Mesodermal cell (in vitro differentiated cells): Measurements from ENCODE around the gene COPB2. TPM values are rescaled to one million over a fixed set of nuclear protein-coding genes. Genes with fewer than 3 reads are reported as not detected.
A peak's percentile ranks its signal among the peaks of the same experiment; 100 is the strongest.

ENCODE experiments used
- H3K27ac ChIP-seq: 2 replicates; pipeline ENCODE4 v1.7.0; 2013; ENCODE audit warnings: mild to moderate bottlenecking, low read depth, low read length, moderate library complexity; ENCODE audit not compliant: severe bottlenecking
- H3K36me3 ChIP-seq: 2 replicates; pipeline ENCODE4 v1.7.1; 2013; ENCODE audit warnings: mild to moderate bottlenecking, low read length, moderate library complexity; ENCODE audit not compliant: control insufficient read depth, insufficient read depth
- H3K4me1 ChIP-seq: one replicate; pipeline ENCODE4 v1.7.1; 2013; ENCODE audit warnings: mild to moderate bottlenecking, low read length; ENCODE audit not compliant: insufficient read depth, control insufficient read depth, poor library complexity, severe bottlenecking
- H3K4me3 ChIP-seq: 2 replicates; pipeline ENCODE4 v1.7.0; 2013; ENCODE audit warnings: low read length, control low read depth, mild to moderate bottlenecking; ENCODE audit not compliant: insufficient read depth, poor library complexity, severe bottlenecking; ENCODE audit errors: extremely low read depth
- H3K9me3 ChIP-seq: 2 replicates; pipeline ENCODE4 v1.7.1; 2013; ENCODE audit warnings: mild to moderate bottlenecking, low read length, moderate library complexity; ENCODE audit not compliant: control insufficient read depth
- WGBS, 2 experiments: methylation state at CpG; one replicate each; pipeline ENCODE4 v1.1.5; 2013; ENCODE audit warnings: missing lambda C conversion rate in 2 of 2; ENCODE audit not compliant: insufficient coverage in 2 of 2; 5-methylcytosine and 5-hydroxymethylcytosine counted together
- polyA plus RNA-seq, 2 experiments: library from polyadenylated mRNA; stranded (reverse); fragments of 50-300 nt; gene quantifications; one replicate each; pipeline ENCODE4 v1.2.3, GENCODE V29; 2013

COPB2 gene
- 231 TPM for polyA plus RNA-seq (2013, experiment 1 of 2)
- polyA plus RNA-seq (2013, experiment 2 of 2): 218 TPM

DNA sequence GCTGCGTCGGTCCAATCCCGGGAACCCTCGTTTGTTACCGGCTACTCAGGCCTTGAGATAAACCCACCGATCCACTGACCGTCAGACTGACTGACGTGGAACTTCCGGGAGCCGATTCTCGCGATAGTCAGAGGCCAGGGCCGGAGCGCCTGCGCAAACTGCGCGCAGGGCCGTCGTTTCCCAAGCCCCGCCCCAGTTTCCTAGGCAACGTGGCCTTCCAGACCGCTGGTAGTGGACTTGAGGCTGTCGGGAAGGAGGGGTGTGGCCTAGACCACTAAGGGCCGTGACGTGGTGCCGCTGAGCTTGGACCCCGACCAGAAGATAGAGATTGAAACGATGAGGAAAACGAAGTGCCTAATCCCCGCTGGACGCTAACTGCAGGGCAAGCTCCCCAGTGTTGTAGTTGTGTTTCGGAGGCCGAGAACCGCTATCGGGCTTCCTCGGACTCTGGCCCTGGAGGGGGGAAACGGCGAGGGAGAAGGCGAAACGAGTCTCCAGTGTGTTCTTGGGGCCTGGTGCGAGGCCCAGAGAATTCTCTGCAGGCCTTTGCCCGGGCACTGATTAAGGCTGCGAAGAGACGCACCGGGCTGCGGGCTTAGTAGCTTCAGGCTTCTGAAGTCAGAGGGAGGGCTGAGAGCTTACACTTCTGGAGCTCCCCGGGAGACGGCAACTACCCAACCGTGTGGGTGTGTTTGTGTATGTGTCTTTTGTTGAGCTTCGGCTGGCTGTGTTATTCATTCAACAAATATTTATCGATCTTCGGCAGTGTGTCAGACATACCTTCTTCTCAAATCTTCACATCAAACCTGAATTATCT, at the start of gene COPB2:
Gene COPB2, minus strand, starts transcription at position 96 of the 817 bp plus-strand sequence. CDS start 97 bp downstream, outside the sequence.
- H3K9me3 ChIP-seq: no peaks in the 10 kb centered on the region
- H3K36me3 ChIP-seq: peaks cover 8% of the 10 kb centered on the region
- H3K4me1 ChIP-seq: peaks cover 3% of the 10 kb centered on the region
- WGBS, 2 experiments: 0% methylated on average over 36 to 44 of the region's 52 CpGs
- H3K27ac ChIP-seq: peak within 1 kb of the TSS; percentile 99
- H3K4me3 ChIP-seq: peak within 1 kb of the TSS; percentile 91

DNA sequence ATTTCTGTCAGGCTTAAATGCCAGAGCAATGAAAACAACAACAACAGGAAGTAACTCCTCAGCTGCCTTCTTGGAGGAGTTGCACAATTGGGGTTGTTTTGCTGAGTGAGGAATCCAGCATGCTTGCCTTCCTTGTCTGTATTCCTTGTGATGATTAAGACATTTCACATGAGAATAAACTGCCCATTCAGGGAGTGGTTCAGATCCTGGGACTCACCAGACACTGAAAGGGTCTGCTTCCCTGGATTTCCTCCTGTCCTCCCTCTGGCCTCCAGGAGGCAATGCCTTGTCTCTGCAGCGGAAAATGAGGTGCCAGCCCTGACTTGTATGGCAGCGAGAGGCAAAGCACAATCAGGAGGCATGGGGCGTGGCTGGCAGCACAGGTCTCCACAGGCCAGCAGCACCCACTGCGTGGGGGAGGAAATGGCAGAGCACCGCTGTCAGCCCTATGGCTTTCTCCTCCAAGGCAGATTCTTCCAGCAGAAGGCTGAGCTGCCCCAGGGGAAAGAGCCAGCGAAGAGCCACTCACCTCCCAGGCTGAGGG, 45.4 kb upstream of the COPB2 start:
- Histone ChIP-seq H3K4me3 (no peak overlapping the region), H3K27ac (peak overlapping the region; percentile 50), H3K4me1 (peaks cover 7% of the 10 kb centered on the region), H3K9me3 (no peaks in the 10 kb centered on the region), H3K36me3 (no peaks in the 10 kb centered on the region)
- WGBS, 2 experiments: 86 to 92% methylated on average over 5 to 6 of the region's 6 CpGs

DNA sequence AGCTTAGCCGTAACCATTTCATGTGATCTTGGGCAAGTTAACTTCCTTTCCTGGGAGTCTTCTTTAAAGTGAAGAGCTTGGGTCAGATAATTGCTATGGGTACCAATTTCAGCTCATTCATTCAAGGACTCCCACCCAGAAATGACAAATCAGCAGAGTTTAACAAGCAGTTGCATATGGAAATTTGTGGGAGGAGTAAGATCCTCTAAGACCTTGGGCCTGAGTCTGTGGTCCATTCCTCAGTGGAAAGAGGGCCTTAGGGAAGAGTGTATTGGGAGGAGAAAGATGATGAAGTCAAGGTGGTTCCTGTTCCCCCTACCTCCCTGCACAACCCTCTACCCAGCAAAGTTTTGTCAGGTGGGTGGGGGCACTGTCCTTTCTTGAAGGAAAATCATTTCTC, 44.8 kb upstream of the COPB2 start:
- H3K9me3 ChIP-seq: no peaks in the 10 kb centered on the region
- peaks cover 7% of the 10 kb centered on the region for H3K4me1 ChIP-seq
- H3K36me3 ChIP-seq: no peaks in the 10 kb centered on the region
- 80% methylated on average over 1 of the region's 1 CpG; no CpG with 5 or more reads in 1 of the 2 experiments for WGBS, 2 experiments
- no peak overlapping the region for H3K4me3 ChIP-seq
- H3K27ac ChIP-seq: no peak overlapping the region

DNA sequence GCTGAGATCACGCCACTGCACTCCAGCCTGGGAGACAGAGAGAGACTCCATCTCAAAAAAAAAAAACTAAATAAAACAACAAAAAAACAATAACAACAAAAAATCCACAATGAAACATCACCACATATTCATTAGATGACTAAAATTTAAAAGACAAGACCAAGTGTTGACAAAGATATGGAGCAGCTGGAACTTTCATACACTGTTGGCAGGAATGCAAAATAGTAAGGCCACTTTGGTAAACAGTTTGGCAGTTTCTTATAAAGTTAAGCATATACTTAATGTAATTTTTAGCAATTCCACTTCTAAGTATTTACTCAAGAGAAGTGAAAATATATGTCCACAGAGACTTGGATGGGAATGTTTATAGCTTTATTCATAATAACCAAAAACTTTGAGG, 43.6 kb upstream of the COPB2 start:
- no peaks in the 10 kb centered on the region for H3K36me3 ChIP-seq
- no peaks in the 10 kb centered on the region for H3K9me3 ChIP-seq
- H3K4me3 ChIP-seq: no peak overlapping the region
- no peak overlapping the region for H3K27ac ChIP-seq
- H3K4me1 ChIP-seq: peaks cover 7% of the 10 kb centered on the region
- WGBS, 2 experiments: no CpG with 5 or more reads among the region's 1 CpG

DNA sequence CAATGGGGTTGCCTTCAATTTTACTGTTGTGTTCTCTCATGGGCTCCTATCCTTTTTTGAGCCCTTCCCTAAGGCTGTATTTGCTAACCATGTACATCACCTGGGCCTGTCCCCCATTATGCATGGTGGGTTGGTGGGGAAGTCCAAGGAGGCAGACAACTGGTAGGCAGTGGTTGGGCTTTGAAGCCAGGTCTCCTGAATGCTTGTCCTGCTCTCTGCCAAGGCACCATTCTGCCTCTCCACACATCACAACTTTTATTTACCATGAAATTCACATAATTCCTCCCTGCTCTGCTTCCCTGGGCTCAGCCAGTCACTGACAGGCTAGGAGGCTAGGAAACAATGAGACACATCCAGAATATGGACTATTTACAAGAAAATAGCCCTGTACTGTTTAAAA, 41.0 kb upstream of the COPB2 start:
- Histone ChIP-seq H3K4me3 (no peak overlapping the region), H3K27ac (no peak overlapping the region), H3K4me1 (peaks cover 7% of the 10 kb centered on the region), H3K36me3 (no peaks in the 10 kb centered on the region), H3K9me3 (no peaks in the 10 kb centered on the region)

DNA sequence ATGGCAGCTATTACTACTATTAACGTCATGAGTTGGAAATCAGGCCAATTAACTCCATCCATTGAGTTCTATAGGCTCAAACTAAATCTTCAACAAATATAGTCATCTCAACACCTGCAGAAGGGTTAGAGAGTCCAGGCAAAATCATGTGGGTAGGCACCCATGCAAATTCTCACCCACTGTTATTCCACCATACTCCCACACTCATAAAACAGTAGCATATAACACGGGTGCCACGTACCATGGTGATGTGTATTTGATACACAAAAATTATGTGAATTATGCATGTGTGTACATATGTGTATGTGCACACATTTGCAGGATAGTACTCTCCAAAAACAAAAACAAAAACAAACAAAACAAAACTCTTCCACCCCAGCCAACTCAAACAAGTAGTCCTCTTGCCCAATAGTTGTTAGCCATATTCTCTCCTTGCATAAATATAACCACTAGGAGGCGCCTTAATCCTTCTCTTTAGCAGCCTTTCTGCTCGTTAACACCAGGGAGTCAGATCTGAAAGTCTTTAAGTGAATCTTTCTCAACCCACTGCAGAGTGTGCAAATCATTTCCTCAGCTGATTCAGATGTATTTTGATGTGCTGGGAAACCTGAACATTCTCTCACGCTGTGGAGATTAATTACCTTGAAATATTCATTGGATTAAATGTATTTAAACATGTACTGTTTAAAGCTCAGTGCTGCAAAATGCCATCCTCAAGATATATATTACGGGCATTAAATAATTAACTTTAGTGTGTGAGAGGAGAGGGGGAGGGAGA, 38.0 kb upstream of the COPB2 start:
- H3K36me3 ChIP-seq: no peaks in the 10 kb centered on the region
- H3K9me3 ChIP-seq: no peaks in the 10 kb centered on the region
- no peaks in the 10 kb centered on the region for H3K4me1 ChIP-seq
- H3K4me3 ChIP-seq: no peak overlapping the region
- WGBS, 2 experiments: 33 to 100% methylated on average over 1 to 3 of the region's 7 CpGs
- no peak overlapping the region for H3K27ac ChIP-seq

DNA sequence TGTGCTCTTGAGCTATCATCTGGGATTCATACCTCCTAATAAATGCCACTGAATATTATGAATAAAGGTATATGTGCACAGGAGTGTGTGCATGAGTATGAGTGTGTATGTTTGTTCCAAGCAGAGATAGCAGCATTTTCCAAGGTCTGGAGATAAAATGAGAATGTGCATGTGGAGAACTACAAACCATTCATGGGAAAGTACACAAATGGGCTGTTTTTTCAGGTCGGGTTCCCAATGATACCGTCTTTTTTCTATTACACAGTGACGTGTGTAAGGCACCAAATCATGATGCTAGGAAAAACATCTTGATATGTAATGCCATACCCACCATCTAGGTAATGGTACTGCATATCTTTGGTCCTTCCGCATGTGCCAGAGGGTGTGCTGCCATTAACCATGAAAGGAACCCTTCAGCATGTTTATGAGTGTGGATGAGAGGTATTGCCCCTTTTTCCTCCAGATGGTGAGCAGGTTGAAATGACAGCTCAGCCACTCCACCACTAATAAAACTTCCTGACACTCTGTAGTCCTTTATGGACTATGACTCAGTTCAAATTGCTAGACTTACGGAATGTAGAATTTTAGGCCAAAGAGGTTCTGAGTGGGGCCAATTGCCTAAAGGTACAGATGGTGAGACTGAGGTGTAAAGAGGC, 36.4 kb upstream of the COPB2 start:
- Histone ChIP-seq H3K4me1 (no peaks in the 10 kb centered on the region), H3K4me3 (no peak overlapping the region), H3K27ac (no peak overlapping the region), H3K36me3 (no peaks in the 10 kb centered on the region), H3K9me3 (no peaks in the 10 kb centered on the region)
- 77 to 80% methylated on average over 4 of the region's 5 CpGs for WGBS, 2 experiments

DNA sequence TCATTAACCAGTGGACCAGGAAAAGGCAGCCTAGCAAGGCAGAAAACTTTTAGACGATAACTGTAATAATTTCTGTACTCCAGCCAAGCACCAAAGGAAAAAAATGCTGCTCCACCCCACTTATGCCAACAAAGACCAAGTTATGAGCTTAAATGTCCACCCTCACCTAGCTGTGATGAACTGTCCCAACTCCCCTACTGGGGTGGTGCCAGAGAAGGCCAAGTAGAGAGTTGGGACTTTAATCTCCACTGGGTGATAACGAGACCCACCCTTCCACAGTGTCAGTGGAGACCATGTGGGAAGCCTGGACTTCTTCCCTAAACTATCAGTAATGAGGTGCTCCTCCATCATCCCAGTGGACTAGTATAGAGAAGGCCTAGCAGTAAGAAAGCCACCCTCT, 33.8 kb upstream of the COPB2 start:
- Histone ChIP-seq H3K9me3 (no peaks in the 10 kb centered on the region), H3K27ac (no peak overlapping the region)

DNA sequence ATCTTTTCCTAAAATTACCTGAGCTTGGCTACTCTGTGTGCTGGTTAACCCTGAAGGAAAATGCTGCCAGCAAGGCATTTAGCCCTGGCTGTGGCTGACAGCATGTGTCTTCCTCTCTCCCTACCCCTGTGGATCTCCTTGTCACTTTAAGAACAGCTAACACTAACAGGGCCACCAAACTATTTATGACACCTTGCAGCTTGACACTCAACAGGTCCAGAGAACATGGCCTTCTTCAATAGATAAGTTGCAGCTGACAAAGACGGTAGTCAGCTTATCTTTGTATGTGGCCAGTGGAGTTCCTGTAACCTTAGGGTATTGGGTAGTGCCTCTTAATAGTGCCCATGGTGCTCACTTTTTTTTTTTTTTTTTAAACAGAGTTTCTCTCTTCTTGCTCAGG, 32.0 kb upstream of the COPB2 start:
- Histone ChIP-seq H3K27ac (no peak overlapping the region), H3K4me3 (no peak overlapping the region), H3K36me3 (no peaks in the 10 kb centered on the region), H3K4me1 (no peaks in the 10 kb centered on the region), H3K9me3 (no peaks in the 10 kb centered on the region)
- 20 to 83% methylated on average over 1 of the region's 1 CpG for WGBS, 2 experiments

More for the DNA sequence above, 33.8 kb upstream of the COPB2 start:
- WGBS, 2 experiments: 86 to 100% methylated on average over 1 to 2 of the region's 2 CpGs
- Histone ChIP-seq H3K36me3 (no peaks in the 10 kb centered on the region), H3K4me3 (no peak overlapping the region), H3K4me1 (no peaks in the 10 kb centered on the region)

DNA sequence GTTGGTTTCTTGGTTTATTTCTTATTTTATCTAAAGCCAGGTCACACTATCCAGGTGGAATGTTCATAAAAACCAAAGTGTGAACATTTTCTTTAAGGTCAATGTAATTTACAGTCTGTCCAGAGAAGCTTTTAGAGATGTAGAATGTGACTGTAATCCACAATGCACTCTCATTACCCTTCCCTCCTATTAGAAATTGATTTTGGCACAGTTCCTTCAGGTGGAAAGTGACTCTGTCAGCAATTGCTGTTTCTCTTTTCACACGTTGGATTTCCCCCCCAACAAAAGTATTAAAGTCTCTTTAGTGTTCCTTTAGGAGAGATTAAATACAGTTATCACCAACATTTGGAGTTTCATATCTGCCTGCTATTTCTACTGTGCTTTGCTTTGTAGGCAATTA, 31.6 kb upstream of the COPB2 start:
- no peaks in the 10 kb centered on the region for H3K36me3 ChIP-seq
- no CpG with 5 or more reads among the region's 1 CpG for WGBS, 2 experiments
- no peak overlapping the region for H3K4me3 ChIP-seq
- H3K27ac ChIP-seq: no peak overlapping the region
- H3K4me1 ChIP-seq: no peaks in the 10 kb centered on the region
- H3K9me3 ChIP-seq: no peaks in the 10 kb centered on the region
